Kasumi-1 (cell line): ENCODE results near the gene OR5H6.
"Not testable (repeated sequence)": the region's sequence is repeated elsewhere in the genome, so short reads cannot be mapped to it uniquely, and the experiment has no call there.

Experiments
- DNase-seq, 2 experiments: peaks; one replicate each; lab custom pipeline; 2025; lab: John Stamatoyannopoulos, UW

OR5H6 gene

DNA sequence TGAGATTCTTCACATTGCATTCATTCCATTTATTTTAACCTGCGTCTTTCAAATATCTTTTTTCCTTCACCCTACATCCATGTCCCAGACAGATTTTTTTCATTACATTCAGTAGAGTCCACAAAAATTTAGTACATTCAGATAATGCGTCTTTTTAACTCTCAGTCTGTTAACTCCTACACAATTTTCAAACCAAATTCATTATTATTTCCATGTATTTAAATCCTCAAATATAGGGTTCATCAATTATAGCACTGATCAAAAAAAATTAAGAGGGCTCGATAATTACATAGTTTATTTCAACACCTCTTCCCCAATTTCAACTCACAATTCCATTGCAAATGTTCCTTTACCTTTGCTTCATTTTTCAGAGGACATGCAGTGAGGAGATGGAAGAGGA is at the start of gene OR5H6:
TSS of gene OR5H6 (plus strand) at position 301 of the 400 bp plus-strand sequence. CDS start at position 390, 89 bp downstream.
- DNase-seq, result no peak

DNA sequence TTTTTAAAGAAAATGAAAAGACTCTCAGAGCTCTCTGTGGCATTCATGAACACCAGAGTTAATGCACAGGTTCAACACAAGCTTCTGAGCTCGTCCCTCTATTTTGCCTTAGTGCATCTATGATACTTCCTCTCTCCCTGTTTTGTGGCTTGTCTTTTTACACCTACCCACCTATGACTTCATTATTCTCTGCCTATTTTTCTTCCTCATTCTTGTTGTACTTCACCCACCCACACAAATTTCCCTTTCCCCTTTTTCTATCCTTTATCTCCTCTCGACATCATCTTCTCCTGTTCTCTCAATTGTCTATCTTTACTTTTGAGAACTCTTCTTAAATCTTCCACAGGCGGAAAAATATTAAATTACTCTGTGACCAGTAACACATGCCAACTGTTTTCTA is 49.0 kb upstream of the OR5H6 start:
- no peak for DNase-seq

DNA sequence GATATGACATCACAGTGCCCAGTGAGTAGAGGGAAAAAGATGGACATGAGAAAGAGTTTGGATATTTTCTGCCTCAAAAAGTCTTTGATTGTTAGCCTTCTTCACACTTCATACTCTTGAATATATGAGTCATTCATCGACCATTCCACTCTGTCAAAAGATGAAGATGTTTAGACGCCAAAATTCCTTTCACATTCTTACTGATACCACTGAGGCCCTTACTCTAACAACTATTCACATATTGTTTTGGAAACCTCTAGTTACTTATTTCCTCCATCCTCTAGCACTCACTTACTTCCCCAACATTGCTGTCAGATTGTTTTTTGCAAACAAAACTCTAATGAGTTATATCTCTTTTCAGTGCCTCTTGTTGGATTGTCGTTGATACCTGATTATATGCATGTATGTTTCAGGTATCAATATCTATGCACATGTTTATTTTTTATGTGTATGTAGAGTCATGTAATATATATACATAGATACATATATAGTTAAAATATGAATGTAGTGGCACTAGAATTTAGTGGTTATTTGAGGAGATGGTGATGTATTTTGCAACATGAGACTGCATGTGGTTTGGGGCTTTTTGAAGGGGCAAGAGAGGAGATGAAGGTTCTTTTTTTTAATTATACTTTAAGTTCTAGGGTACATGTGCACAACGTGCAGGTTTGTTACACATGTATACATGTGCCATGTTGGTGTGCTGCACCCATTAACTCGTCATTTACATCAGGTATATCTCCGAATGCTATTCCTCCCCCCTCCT is 40.0 kb upstream of the OR5H6 start:
- DNase-seq, result no peak

DNA sequence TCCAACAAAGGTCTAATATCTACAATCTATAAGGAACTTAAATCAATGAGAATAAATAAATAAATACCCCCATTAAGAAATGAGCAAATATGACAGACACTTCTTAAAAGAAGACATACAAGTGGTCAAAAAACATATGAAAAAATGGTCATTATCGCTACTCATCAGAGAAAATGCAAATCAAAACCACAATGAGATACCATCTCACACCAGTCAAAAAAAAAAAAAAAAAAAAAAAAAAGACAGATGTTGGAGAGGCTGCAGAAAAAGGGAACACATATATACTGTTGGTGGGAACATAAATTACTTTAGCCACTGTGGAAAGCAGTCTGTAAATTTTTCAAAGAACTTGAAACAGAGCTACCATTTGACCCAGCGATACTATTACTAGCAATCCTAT is 31.6 kb upstream of the OR5H6 start:
- DNase-seq, result no peak

DNA sequence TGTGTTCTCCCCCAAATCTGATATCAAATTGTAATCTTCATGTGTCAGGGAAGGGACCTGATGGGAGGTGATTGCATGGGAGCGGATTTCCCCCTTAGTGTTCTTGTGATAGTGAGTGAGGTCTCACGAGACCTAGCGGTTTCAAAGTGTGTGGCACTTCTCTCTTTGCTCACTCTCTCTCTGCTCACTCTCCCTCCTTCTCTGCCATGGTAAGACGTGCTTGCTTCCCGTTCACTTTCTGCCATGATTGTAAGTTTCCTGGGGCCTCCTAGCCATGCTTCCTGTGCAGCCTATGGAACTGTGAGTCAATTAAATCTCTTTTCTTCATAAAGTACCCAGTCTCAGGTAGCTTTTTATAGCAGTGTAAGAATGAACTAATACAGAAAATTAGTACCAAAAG is 30.6 kb upstream of the OR5H6 start:
- no peak for DNase-seq

DNA sequence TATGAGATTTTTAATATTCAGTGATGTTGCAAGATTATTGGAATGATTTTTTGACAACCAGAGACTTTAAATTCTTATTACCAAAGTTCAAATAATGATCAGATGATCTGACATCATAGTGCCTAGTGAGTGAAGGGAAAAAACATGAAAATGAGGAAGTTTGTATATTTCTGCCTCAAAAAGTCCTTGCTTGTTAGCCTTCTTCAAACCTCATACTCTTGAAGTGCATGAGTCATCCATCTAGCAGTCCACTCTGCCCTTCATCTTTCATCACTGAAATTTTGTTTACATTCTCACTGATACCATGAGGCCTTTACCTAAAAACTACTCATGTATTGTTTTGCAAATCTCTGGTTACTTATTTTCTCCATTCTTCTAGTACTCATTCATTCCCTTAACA is 23.9 kb upstream of the OR5H6 start:
- DNase-seq, result peak; percentile 60 to 75

DNA sequence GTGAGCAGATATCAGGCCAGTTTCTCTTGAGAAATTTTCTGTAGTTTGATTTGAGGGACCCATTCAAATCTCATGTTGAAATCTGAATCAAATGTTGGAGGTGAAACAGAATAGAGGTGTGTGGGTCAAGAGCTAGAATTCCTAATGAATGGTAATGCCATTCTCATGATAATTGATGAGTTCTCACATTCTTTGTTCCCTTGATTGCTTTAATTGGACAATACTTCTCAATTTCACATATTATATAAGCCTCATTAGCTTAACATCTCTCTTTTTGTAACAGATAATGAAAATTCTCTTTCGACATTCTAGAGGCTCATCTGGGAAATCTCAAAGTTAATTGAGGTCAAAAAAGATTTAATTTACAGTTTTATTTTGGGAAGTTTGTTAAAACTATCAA is 21.9 kb upstream of the OR5H6 start:
- no peak for DNase-seq

DNA sequence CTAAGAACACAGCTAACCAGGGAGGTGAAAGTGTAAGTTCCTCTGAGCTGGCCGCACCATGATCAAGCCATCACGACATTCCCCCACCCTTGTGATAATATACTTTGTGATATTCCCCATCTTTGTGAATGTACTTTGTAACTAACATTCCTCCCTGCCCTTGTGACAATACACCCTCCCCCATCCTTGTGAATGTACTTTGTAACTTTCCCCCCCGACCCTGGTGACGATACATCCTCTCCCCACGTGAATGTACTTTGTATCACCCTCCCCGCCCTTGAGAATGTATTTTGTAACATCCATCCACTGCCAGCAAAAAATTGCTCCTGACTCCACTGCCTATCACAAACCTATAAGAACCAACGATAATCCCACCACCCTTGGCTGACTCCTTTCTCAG is 20.2 kb upstream of the OR5H6 start:
- DNase-seq, result no peak

DNA sequence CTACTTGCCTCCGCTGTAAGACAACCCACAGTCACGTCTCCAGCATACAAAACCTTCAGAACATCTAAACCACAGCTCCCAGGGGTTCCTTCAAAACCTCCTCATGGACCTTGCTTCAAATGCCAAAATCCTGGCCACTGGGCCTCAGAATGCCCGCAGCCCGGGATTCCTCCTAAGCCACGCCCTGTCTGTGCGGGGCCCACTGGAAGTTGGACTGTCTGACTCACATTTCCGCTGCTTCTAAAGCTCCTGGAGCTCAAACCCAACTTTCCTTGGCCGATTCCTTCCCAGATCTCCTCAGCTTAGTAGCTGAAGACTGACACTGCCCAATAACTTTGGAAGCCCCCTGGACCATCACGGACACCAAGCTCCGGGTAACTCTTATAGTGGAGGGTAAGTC is 17.9 kb upstream of the OR5H6 start:
- no peak for DNase-seq

DNA sequence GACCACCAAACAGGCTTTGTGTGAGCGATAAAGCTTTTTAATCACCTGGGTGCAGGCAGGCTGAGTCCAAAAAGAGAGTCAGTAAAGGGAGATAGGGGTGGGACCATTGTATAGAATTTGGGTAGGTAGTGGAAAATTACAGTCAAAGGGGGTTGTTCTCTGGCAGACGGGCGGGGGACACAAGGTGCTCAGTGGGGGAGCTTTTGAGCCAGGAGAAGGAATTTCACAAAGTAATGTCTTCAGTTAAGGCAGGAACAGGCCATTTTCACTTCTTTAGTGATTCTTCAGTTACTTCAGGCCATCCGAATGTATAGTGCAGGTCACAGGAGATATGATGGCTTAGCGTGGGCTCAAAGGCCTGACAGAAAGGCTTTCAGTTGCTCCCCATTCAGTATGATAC is 8.0 kb upstream of the OR5H6 start:
- DNase-seq, result not testable (repeated sequence)

DNA sequence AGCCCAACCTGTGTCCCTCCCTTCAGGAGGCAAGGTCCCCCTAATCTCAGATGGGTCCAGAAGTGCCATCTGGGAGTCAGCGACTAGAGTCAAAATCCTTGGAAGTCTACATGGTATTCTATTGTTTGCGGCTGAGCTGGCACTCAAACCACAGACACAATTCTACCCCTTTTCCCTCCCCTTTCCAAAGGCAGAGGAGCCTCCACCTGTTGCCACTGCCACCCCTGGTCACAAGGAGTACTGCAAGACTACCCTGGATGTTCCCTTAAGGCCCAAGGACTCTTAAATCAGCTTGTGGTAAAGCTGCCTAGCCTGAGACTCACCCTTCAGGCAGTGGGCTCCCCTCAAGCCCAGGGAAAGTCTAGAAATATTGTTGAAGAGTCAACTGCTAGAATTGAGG is 4.3 kb upstream of the OR5H6 start:
- DNase-seq, result no peak

DNA sequence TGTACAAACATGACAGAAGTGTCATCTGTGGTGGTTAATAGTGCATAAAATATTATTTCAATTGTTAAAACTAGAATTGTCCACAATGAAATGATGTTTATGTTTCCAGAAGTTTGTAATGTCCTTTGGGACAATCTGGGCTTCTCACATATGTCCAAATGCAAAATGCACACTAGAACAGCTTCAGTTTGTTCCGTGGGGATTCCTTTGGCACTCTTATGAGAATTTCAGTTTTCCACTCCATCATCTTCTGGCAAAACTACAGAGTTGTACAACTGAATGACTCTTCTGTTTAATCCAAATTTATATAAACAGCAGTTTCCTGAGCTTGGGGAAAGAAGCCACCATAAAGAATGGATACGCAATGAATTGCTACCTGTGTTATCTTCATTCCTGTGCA is 2.0 kb upstream of the OR5H6 start:
- DNase-seq, result no peak

DNA sequence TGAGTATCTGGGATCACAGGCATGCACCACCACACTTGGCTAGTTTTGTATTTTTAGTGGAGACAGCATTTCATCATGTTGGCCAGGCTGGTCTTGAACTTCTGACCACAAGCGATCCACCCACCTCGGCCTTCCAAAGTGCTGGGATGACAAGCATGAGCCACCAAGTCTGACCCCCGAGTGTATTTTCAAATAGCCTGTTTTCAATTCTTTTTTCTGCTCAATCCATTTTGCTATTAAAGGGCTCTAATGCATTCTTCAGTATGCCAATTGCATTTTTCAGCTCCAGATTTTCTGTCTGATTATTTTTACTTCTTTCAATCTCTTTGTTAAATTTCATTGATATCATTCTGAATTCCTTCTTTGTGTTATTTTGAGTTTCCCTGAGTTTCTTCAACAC is 5.8 kb downstream of the OR5H6 start:
- no peak for DNase-seq

DNA sequence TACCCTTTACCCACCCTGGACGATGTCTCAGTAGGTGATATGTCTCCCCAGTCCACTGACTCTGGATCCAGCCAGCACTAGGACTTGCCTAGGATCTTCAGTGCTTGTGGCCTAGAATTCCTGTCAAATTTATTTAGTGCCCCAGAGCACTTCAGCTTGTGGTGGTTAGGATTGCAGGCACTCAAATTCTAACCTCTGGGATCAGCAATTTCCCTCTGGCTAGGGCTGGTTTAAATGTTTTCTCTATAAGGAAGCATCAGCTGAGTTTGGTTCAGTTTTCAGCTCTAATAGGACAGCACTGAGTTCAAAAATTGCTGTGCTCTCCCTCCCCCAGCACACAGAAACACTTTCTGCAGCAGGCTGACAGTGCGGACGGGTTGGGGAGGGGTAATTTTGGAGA is 8.1 kb downstream of the OR5H6 start:
- no peak for DNase-seq

DNA sequence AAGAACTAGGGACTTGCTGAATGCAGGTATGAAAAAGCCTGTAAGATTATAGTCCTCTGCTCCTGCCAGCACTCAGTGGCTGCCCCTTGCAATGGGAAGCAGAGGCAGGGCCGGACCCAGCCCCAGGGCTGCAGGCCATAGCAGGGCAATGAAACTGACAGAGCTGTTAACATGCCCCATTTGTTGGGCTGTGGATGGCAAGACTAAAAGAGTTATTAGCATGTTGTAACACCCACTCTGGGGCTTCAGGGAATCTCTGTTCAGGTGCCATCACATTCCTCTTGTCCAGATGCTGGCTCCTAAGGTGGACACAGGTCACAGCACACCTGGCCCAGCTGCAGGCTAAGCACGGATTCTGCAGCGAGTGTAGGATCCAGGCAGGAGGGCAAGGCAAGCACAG is 10.9 kb downstream of the OR5H6 start:
- no peak for DNase-seq

DNA sequence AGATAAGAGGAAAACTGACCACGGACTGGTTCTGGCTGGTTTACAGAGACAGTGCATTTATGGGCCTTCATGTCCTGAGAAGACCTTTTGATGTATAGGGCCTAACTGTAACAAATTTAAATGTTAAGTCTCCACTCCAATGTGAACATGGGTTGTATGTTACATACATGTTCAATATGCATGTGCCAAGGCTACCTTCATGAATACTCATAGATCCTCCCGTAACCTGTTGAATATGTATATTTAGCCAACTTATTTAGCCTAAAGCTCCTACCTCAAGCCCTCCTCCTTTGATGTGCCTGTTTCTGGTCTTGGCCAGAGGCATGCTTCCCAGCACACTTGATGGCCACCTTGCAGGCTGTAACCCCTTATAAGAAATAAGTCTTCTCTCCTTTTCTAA is 18.2 kb downstream of the OR5H6 start, which contains the start of gene OR5H2:
TSS of gene OR5H2 (plus strand) at position 301 of the 400 bp plus-strand sequence. CDS start 398 bp downstream, outside the sequence.
- no peak for DNase-seq

DNA sequence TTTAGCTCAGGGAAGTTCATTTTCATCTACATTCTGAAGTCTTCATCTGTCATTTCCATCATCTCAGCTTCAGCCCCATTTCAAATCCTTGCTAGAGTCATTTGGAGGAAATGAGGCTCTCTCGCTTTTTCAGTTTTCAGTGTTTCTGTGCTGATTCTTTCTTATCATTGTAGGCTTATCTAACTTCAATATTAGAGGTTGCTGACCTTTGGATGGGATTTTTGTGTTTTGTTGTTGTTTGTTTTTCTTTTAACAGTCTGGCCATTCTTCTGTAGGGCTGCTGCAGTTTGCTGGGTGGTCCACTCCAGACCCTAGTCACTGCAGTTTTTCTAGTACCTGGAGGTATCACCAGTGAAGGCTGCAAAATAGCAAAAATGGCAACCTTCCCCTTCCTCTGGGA is 26.9 kb downstream of the OR5H6 start:
- no peak for DNase-seq

DNA sequence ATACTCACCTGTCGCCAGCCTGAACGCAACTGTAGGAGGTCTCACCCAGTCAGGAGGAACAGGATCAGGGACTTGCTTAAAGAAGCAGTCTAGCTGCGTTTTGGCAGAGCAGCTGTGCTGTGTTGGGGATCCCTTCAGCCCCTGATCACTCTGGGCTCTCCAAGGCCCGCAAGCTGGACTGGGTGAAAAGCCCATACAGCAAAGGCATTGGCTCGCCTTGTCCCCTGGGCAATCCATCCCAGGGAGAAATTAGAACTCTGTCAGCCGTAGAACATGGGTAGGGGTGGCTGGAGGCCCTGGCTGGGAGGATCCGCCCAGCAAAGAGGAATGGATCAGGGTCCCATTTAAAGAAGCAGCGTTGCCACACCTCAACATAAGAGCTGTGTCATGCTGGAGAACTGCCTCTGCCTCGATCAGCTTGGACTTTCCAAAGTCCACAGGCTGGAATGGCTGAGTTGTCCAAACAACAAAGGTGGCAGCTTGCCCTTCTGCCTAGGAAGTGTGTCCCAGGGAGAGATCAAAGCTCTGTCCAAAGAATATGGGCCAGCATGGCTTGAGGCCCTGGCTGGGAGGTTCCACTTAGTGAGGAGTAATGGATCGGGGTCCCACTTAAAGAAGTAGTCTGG is 27.4 kb downstream of the OR5H6 start:
- DNase-seq, result no peak
